ENCODE results near the gene MRPL34.
"Not testable (repeated sequence)": the region's sequence is repeated elsewhere in the genome, so short reads cannot be mapped to it uniquely, and the experiment has no call there.

The MRPL34 gene

DNA sequence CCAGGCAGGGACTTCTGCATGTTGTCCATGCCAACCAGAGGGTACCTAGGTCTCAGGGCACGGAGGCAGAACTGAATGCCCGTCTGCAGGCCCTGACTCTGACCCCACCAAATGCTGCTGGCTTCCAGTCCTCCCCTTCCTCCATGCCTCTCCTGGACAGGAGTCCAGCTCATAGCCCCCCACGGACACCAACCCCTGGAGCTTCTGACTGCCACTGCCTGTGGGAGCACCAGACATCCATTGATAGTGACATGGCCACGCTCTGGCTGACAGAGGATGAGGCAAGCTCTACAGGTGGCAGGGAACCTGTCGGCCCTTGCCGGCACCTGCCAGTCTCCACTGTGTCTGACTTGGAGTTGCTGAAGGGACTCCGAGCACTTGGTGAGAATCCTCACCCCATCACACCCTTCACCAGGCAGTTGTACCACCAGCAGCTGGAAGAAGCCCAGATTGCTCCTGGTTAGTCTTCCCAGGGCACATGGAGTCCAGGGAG is 22.1 kb upstream of the MRPL34 start:
- Histone ChIP-seq H3K9ac (ENCODE audit: low read length in 5 of 5) (no peak overlapping the region), H3K4me1 (ENCODE audit: control insufficient read depth in 5 of 5, insufficient read depth in 5 of 5, low read length in 5 of 5) (peaks cover 0 to 19% (median 17%) of the 10 kb centered on the region in 5 donors), H3K4me3 (ENCODE audit: low read depth in 1 of 5, low read length in 5 of 5) (no peak overlapping the region), H3K27me3 (ENCODE audit: control insufficient read depth in 5 of 5, insufficient read depth in 4 of 5, low read length in 5 of 5) (peaks cover 0 to 17% (median 14%) of the 10 kb centered on the region in 5 donors), H3K36me3 (ENCODE audit: control insufficient read depth in 5 of 5, insufficient read depth in 5 of 5, low read length in 5 of 5) (peaks cover 0 to 10% (median 8%) of the 10 kb centered on the region in 5 donors), H3K9me3 (ENCODE audit: control insufficient read depth in 5 of 5, low read length in 5 of 5) (no peaks in the 10 kb centered on the region), H3K27ac (ENCODE audit: low read depth, low read length) (no peak overlapping the region)

DNA sequence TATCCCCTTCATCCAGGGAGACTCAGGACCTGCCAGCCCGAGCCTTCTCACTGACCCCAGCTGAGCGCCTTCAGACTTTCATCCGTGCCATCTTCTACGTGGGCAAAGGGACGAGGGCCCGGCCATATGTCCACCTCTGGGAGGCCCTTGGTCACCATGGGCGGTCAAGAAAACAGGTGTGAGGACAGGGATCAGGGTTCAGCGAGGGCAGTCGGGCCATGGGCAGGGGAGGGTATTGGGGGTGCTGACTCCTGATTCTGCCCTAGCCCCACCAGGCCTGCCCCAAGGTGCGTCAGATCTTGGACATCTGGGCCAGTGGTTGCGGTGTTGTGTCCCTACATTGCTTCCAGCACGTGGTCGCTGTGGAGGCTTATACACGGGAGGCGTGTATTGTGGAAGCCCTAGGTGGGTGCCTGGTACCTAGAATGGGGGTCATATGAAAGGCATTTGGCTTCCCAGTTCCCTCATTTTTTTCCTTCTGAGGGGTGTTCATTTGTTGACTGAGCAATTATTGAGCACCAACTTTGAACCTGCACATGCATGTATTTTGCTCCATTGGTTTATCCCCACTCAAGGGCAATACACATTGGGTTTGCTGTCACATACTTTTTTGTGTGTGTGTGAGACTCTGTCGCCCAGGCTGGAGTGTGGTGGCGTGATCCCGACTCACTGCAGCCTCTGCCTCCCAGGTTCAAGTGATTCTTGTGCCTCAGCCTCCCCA is 20.1 kb upstream of the MRPL34 start:
- Histone ChIP-seq H3K4me1 (ENCODE audit: control insufficient read depth in 5 of 5, insufficient read depth in 5 of 5, low read length in 5 of 5) (peaks cover 0 to 21% (median 17%) of the 10 kb centered on the region in 5 donors), H3K27ac (ENCODE audit: low read depth, low read length) (no peak overlapping the region), H3K27me3 (ENCODE audit: control insufficient read depth in 5 of 5, insufficient read depth in 4 of 5, low read length in 5 of 5) (peaks cover 0 to 17% (median 14%) of the 10 kb centered on the region in 5 donors), H3K9me3 (ENCODE audit: control insufficient read depth in 5 of 5, low read length in 5 of 5) (no peaks in the 10 kb centered on the region), H3K36me3 (ENCODE audit: control insufficient read depth in 5 of 5, insufficient read depth in 5 of 5, low read length in 5 of 5) (no peaks in the 10 kb centered on the region), H3K4me3 (ENCODE audit: low read depth in 1 of 5, low read length in 5 of 5) (no peak overlapping the region), H3K9ac (ENCODE audit: low read length in 5 of 5) (no peak overlapping the region)

- peaks cover 0 to 20% (median 17%) of the 10 kb centered on the region in 5 donors for H3K4me1 ChIP-seq (ENCODE audit: control insufficient read depth in 5 of 5, insufficient read depth in 5 of 5, low read length in 5 of 5)
- no peak overlapping the region for H3K27ac ChIP-seq (ENCODE audit: low read depth, low read length)
- H3K9me3 ChIP-seq (ENCODE audit: control insufficient read depth in 5 of 5, low read length in 5 of 5) = no peaks in the 10 kb centered on the region
- no peaks in the 10 kb centered on the region for H3K36me3 ChIP-seq (ENCODE audit: control insufficient read depth in 5 of 5, insufficient read depth in 5 of 5, low read length in 5 of 5)
- no peak overlapping the region for H3K4me3 ChIP-seq (ENCODE audit: low read depth in 1 of 5, low read length in 5 of 5)
- H3K9ac ChIP-seq (ENCODE audit: low read length in 5 of 5) = no peak overlapping the region
- H3K27me3 ChIP-seq (ENCODE audit: control insufficient read depth in 5 of 5, insufficient read depth in 4 of 5, low read length in 5 of 5) = peaks cover 0 to 14% (median 13%) of the 10 kb centered on the region in 5 donors
Measured at GRCh38 chr19:17286263-17286662, 19.4 kb upstream of the MRPL34 start.

- peaks cover 0 to 10% (median 8%) of the 10 kb centered on the region in 5 donors for H3K27me3 ChIP-seq (ENCODE audit: control insufficient read depth in 5 of 5, insufficient read depth in 4 of 5, low read length in 5 of 5)
- no peak overlapping the region for H3K27ac ChIP-seq (ENCODE audit: low read depth, low read length)
- no peaks in the 10 kb centered on the region for H3K9me3 ChIP-seq (ENCODE audit: control insufficient read depth in 5 of 5, low read length in 5 of 5)
- H3K4me1 ChIP-seq (ENCODE audit: control insufficient read depth in 5 of 5, insufficient read depth in 5 of 5, low read length in 5 of 5) = peaks cover 0 to 15% (median 12%) of the 10 kb centered on the region in 5 donors
- H3K36me3 ChIP-seq (ENCODE audit: control insufficient read depth in 5 of 5, insufficient read depth in 5 of 5, low read length in 5 of 5) = no peaks in the 10 kb centered on the region
- H3K9ac ChIP-seq (ENCODE audit: low read length in 5 of 5) = no peak overlapping the region
- no peak overlapping the region for H3K4me3 ChIP-seq (ENCODE audit: low read depth in 1 of 5, low read length in 5 of 5)
Measured at GRCh38 chr19:17286752-17287151, 18.9 kb upstream of the MRPL34 start.

DNA sequence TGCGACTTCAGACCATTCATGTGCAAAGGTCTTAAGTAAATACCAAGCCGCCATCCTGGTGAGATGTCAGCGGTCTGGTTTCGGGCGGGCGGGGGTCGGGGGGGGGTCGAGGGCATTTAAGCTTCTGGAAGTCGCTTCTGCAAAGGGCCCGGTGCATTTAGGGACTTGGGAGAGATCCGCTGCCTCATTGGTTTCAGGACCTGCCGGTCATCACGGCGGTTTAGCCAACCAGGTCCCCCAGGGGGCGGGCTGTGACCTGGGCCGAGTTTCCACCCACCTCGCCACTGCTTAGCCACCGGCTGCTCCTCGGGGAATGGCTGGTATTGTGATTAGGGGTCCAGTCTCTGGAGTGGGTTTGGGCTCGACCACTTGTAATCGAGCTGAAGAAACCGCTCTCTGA is 16.2 kb upstream of the MRPL34 start:
- H3K27me3 ChIP-seq (ENCODE audit: control insufficient read depth in 5 of 5, insufficient read depth in 4 of 5, low read length in 5 of 5) = peaks cover 0 to 5% (median 0%) of the 10 kb centered on the region in 5 donors
- no peak overlapping the region for H3K27ac ChIP-seq (ENCODE audit: low read depth, low read length)
- H3K36me3 ChIP-seq (ENCODE audit: control insufficient read depth in 5 of 5, insufficient read depth in 5 of 5, low read length in 5 of 5) = peaks cover 0 to 5% (median 0%) of the 10 kb centered on the region in 5 donors
- H3K9ac ChIP-seq (ENCODE audit: low read length in 5 of 5) = no peak overlapping the region
- H3K4me3 ChIP-seq (ENCODE audit: low read depth in 1 of 5, low read length in 5 of 5) = no peak overlapping the region
- H3K4me1 ChIP-seq (ENCODE audit: control insufficient read depth in 5 of 5, insufficient read depth in 5 of 5, low read length in 5 of 5) = peaks cover 0 to 14% (median 10%) of the 10 kb centered on the region in 5 donors
- no peaks in the 10 kb centered on the region for H3K9me3 ChIP-seq (ENCODE audit: control insufficient read depth in 5 of 5, low read length in 5 of 5)

DNA sequence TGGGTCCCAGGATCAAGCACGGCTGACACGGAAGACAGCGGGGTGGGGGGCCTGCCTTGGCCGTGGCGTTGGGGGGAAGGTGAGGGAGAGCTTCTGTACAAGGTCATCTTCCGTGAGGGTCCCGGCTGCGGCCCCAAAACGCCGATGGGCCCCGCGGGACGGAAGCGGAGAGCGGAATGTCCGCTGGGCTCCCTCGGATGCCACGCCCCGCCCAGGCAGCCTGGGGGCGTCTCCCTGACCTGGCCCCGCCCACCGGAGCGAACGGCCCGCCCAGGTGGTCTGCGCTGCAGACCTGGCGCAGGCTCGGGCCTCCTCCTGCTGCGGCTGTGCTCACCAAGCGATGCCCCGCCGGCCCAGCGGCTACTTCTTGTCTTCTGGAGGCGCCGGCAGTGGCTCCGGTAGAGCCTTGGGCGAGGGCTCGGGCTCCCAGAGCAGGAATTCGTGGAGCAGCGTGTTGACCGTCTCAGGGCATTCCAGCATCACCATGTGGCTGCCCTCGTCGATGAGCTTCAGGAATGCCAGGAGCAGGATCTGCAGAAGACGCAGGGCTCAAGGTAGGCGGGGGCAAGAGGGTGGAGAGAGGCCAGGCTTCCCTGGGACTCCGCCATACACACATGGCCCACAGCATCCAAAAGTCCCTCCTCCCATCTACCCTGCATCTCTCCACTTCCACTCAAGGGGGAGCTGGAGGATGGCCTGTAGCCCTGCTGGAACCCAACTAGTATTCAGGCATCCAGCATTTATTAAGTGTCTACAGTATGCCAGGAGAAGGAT is 13.2 kb upstream of the MRPL34 start:
- peak overlapping the region in 3 of 5 donors; percentile 38 to 45 (median 43) for H3K9ac ChIP-seq (ENCODE audit: low read length in 5 of 5)
- H3K4me1 ChIP-seq (ENCODE audit: control insufficient read depth in 5 of 5, insufficient read depth in 5 of 5, low read length in 5 of 5) = peaks cover 0 to 14% (median 10%) of the 10 kb centered on the region in 5 donors
- no peaks in the 10 kb centered on the region for H3K9me3 ChIP-seq (ENCODE audit: control insufficient read depth in 5 of 5, low read length in 5 of 5)
- H3K4me3 ChIP-seq (ENCODE audit: low read depth in 1 of 5, low read length in 5 of 5) = peak overlapping the region; percentile 63 to 73 (median 70)
- H3K36me3 ChIP-seq (ENCODE audit: control insufficient read depth in 5 of 5, insufficient read depth in 5 of 5, low read length in 5 of 5) = peaks cover 0 to 6% (median 0%) of the 10 kb centered on the region in 5 donors
- peaks cover 0 to 5% (median 0%) of the 10 kb centered on the region in 5 donors for H3K27me3 ChIP-seq (ENCODE audit: control insufficient read depth in 5 of 5, insufficient read depth in 4 of 5, low read length in 5 of 5)
- H3K27ac ChIP-seq (ENCODE audit: low read depth, low read length) = no peak overlapping the region

GRCh38 chr19:17293605-17294004 is 12.1 kb upstream of the MRPL34 start:
- Histone ChIP-seq H3K4me3 (ENCODE audit: low read depth in 1 of 5, low read length in 5 of 5) (no peak overlapping the region), H3K36me3 (ENCODE audit: control insufficient read depth in 5 of 5, insufficient read depth in 5 of 5, low read length in 5 of 5) (peaks cover 0 to 11% (median 4%) of the 10 kb centered on the region in 5 donors), H3K9me3 (ENCODE audit: control insufficient read depth in 5 of 5, low read length in 5 of 5) (peaks cover 0 to 4% (median 3%) of the 10 kb centered on the region in 5 donors), H3K9ac (ENCODE audit: low read length in 5 of 5) (no peak overlapping the region), H3K27ac (ENCODE audit: low read depth, low read length) (no peak overlapping the region), H3K27me3 (ENCODE audit: control insufficient read depth in 5 of 5, insufficient read depth in 4 of 5, low read length in 5 of 5) (no peaks in the 10 kb centered on the region), H3K4me1 (ENCODE audit: control insufficient read depth in 5 of 5, insufficient read depth in 5 of 5, low read length in 5 of 5) (peaks cover 0 to 14% (median 10%) of the 10 kb centered on the region in 5 donors)

- Histone ChIP-seq H3K9me3 (ENCODE audit: control insufficient read depth in 5 of 5, low read length in 5 of 5) (peaks cover 0 to 4% (median 3%) of the 10 kb centered on the region in 5 donors), H3K36me3 (ENCODE audit: control insufficient read depth in 5 of 5, insufficient read depth in 5 of 5, low read length in 5 of 5) (peaks cover 0 to 12% (median 4%) of the 10 kb centered on the region in 5 donors), H3K4me1 (ENCODE audit: control insufficient read depth in 5 of 5, insufficient read depth in 5 of 5, low read length in 5 of 5) (peaks cover 0 to 14% (median 10%) of the 10 kb centered on the region in 5 donors), H3K4me3 (ENCODE audit: low read depth in 1 of 5, low read length in 5 of 5) (no peak overlapping the region), H3K27me3 (ENCODE audit: control insufficient read depth in 5 of 5, insufficient read depth in 4 of 5, low read length in 5 of 5) (no peaks in the 10 kb centered on the region), H3K27ac (ENCODE audit: low read depth, low read length) (no peak overlapping the region), H3K9ac (ENCODE audit: low read length in 5 of 5) (no peak overlapping the region)
Measured at GRCh38 chr19:17294051-17294891, 11.4 kb upstream of the MRPL34 start.

DNA sequence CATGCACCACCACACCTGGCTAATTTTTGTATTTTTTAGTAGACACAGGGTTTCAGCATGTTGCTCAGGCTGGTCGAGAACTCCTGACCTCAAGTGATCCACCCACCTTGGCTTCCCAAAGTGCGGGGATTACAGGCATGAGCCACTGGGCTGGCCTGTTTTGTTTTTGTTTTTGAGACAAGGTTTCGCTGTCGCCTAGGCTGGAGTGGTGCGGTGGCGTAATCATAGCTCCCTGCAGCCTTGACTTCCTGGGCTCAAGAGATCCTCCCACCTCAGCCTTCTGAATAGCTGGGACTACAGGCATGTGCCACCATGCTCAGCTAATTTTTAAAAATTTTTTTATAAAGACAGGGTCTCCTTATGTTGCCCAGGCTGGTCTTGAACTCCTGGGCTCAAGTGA is 10.1 kb upstream of the MRPL34 start:
- not testable (repeated sequence) for H3K27me3 ChIP-seq (ENCODE audit: control insufficient read depth in 5 of 5, insufficient read depth in 4 of 5, low read length in 5 of 5); H3K4me3 ChIP-seq (ENCODE audit: low read depth in 1 of 5, low read length in 5 of 5); H3K27ac ChIP-seq (ENCODE audit: low read depth, low read length); H3K9ac ChIP-seq (ENCODE audit: low read length in 5 of 5); H3K9me3 ChIP-seq (ENCODE audit: control insufficient read depth in 5 of 5, low read length in 5 of 5)
- peaks cover 0 to 12% (median 10%) of the 10 kb centered on the region in 5 donors for H3K4me1 ChIP-seq (ENCODE audit: control insufficient read depth in 5 of 5, insufficient read depth in 5 of 5, low read length in 5 of 5)
- peaks cover 0 to 13% (median 4%) of the 10 kb centered on the region in 5 donors for H3K36me3 ChIP-seq (ENCODE audit: control insufficient read depth in 5 of 5, insufficient read depth in 5 of 5, low read length in 5 of 5)

Data from subcutaneous abdominal adipose tissue (tissue), 5 donors.